NCI-H2196 treated with DMSO at 0.1 percent for 48 hours (cell line): Measurements from ENCODE around the gene RRP12.
"Not testable (repeated sequence)": the region's sequence is repeated elsewhere in the genome, so short reads cannot be mapped to it uniquely, and the experiment has no call there.

Experiments used
- DNase-seq: peaks from one replicate; lab custom pipeline; 2025; ENCODE audit not compliant: unreplicated experiment; lab: John Stamatoyannopoulos, UW

RRP12 gene

GRCh38 chr10:97372233-97372875 is 28.8 kb downstream of the RRP12 start:
- DNase-seq, result no peak

DNA sequence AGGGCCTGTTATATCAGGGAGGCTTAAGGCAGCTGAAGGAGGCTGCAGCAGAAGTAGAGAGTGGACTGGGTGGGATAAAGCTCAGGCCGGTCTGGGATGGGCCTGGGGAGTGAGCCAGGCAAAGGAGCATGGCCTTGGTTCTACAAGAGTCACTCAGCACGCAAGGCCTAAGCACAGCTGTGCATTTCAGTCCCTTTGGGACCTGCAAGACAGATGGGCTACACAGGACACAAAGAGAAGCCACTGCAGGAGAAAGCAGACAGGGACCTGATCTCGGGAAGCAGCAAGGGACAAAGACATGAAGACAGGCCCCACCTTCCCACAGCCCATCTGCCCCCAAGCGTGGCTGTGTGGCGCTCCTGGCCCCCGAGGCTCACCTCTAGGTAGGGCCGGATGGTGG is 29.4 kb downstream of the RRP12 start:
- DNase-seq, result no peak

DNA sequence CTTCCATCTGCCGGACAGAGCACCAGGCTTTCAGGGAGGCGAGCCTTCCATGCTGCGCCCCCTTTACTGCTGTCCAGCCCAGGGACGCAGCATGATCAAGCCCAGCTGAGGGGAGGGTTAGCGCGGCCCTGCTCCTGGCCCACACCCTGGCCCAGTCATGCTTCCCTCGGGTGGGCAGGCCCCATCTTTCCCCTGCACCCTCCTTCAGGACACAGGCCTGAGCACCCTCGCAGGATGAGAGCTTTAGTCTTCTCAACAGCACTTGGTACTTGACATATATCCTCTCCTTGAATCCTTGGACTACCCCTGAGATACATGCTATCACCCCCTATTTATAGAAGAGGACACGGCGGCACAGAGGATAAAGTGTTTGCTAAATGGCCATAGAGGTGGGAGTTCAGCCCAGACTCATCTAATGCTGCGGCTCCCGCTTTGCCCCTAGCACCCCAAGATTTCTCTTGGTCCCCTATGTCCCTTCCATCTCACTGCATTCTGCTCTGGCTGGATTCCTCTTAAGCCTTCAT is 34.0 kb downstream of the RRP12 start:
- no peak for DNase-seq

GRCh38 chr10:97366572-97366971 is 34.6 kb downstream of the RRP12 start:
- no peak for DNase-seq

GRCh38 chr10:97365761-97366351 is 35.3 kb downstream of the RRP12 start:
- DNase-seq, result no peak

DNA sequence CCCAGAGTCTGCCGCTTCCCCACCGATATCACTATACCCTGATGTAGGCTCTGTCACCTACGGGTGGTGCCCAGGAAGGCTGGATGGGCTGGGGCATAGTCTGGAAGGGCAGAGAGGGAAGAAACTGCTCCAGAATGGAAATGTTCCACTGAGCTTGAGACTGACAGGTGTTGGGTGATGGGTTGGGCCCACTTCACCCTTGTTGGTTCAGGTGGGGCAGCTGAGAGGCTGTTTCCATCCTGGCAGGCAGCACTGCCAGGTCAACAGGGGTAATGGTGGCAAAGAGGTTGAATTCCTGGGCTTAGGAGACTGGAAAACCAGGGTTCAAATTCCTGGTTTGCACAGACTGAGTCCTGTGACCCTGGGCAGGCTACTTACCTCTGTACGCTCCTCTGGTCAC is 38.1 kb downstream of the RRP12 start:
- no peak for DNase-seq

DNA sequence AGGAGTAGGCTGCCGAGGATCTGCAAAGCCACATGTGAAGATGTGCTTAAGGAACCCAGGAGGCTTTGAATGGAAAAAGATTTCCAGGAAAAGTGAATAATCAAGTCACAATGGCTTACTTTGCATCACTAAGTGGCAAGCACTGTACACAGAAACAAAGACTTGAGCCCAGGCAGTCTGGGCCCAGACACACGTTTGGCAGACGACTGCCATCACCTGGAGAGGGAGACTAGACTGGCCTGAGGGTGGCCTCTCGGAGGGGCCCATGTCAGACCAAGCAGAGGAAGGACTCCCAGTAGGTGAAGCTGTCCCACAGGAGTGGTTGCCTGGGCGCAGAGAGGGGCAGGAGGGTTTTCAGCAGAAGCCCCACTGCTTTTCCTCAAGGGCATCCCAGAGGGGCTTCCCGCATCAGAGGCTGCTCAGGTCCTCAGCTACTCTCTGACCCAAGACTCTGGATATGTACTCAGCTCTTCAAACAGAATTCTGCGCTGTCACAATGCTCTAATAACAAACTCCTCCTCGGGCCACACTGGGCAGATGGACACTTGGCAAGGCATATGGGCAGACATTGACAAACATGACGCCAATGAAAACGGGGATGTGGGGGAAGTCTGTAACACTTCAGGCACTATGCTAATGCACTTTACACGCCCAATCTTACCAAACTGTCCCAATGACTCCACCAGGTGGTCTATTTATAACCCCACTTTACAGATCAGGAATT is 38.7 kb downstream of the RRP12 start:
- no peak for DNase-seq

DNA sequence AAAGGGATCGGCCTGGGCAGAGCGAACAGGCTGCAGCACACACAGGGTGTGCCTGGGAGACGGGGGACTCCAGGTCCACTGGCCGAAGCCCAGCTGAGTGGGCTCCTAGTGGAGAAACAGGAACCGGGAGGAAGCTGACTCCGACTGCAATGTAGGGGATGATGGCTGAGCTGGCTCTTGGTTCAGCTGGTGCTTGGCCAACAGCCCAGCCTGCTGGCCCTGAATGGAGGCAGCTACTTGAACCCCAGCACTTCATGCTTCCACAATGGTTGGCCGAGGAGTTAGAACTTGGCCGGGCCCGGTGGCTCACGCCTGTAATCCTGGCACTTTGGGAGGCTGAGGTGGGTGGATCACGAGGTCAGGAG is 39.6 kb downstream of the RRP12 start:
- no peak for DNase-seq

GRCh38 chr10:97360705-97361536 is 40.2 kb downstream of the RRP12 start:
- DNase-seq, result no peak

GRCh38 chr10:97358781-97359180 is 42.4 kb downstream of the RRP12 start:
- no peak for DNase-seq

GRCh38 chr10:97358349-97358748 is 42.8 kb downstream of the RRP12 start:
- no peak for DNase-seq

GRCh38 chr10:97356918-97357317 is 44.2 kb downstream of the RRP12 start:
- DNase-seq, result no peak

DNA sequence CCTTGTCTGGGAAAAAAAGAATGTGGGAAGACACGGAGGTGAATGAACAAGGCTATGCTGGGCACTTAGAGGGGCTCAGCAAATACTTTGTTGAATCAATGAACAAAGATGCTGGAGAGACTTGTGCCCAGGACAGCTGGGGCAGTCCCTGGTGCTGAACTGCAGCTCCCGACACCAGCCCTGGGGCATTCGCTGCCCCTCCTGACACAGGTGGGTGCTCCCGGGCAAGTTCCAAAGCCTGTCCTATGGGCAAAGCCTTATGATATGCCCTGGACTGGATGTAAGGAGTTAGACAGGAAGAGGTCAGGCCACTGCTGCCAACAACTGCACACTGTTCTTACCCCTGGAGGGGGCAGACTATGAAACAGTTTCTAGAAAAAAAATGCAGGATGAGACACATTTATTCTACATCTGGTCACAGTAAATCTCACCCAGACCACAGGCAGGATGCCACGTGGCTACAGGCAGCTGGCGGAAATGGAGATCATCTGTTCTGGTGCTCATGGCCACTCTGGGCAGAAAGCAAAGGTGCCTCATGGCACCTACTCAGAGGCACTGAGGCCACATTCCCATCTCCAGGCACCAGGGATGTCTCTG is 44.7 kb downstream of the RRP12 start:
- no peak for DNase-seq

GRCh38 chr10:97355571-97355975 is 45.6 kb downstream of the RRP12 start:
- DNase-seq, result no peak

DNA sequence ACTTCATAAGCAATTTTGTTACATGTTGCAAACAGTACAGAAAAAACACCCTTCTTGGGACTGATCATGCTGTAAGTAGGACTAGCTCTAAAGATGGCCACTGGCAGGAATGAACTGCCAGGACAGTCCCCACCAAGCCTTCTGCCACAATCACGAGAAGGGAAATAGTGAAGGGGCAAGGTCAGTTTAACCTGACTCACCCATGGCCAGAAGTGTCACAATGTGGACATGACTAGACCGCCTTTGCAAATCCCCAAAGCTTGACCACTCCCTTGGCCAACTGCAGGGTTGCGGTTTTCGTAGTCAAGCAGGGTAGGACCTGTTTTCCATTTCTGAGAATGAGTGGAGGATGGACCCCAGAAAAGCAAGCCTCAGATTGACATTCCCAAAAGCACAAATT is 47.2 kb downstream of the RRP12 start:
- no peak for DNase-seq

- DNase-seq, result no peak
Measured at GRCh38 chr10:97349752-97350513, 51.2 kb downstream of the RRP12 start.

GRCh38 chr10:97347317-97347716 is 53.8 kb downstream of the RRP12 start:
- DNase-seq, result no peak

DNA sequence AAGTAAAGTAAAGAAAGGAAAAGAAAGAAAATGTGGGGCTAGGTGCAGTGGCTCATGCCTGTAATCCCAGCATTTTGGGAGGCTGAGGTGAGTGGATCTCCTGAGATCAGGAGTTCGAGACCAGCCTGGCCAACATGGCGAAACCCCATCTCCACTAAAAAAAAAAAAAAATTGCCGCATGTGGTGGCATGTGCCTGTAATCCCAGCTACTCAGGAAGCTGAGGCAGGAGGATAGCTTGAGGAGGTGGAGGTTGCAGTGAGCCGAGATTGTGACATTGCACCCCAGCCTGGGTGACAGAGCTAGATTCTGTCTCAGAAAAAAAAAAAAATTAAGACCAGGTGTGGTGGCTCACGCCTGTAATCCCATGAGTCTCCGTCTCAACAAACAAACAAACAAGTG is 57.5 kb downstream of the RRP12 start:
- not testable (repeated sequence) for DNase-seq

GRCh38 chr10:97341416-97341815 is 59.7 kb downstream of the RRP12 start:
- DNase-seq, result no peak

- DNase-seq, result no peak
Measured at GRCh38 chr10:97338041-97338440, 63.1 kb downstream of the RRP12 start.
